ENCODE data around the gene CD22.

The CD22 gene

DNA sequence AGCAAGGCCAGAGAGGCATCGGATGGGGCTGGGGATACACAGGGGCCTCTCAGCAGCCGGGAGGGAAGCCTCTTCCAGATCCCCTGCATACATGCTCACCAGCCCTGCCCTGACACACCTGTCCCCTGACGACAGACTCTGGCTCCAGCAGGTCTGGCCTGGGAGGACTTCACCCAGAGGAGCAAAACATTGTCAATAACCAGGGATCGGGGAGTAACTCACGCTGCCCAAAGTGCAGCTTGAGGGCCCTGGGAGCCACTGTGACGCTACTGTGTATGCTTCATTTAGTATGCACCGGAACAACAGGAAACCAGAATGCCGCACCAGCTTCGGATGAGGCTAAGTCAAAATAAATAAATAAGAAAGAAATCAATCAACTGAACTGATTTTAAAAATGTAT is 12.4 kb upstream of the CD22 start:
- TF ChIP-seq, protein P1, sequence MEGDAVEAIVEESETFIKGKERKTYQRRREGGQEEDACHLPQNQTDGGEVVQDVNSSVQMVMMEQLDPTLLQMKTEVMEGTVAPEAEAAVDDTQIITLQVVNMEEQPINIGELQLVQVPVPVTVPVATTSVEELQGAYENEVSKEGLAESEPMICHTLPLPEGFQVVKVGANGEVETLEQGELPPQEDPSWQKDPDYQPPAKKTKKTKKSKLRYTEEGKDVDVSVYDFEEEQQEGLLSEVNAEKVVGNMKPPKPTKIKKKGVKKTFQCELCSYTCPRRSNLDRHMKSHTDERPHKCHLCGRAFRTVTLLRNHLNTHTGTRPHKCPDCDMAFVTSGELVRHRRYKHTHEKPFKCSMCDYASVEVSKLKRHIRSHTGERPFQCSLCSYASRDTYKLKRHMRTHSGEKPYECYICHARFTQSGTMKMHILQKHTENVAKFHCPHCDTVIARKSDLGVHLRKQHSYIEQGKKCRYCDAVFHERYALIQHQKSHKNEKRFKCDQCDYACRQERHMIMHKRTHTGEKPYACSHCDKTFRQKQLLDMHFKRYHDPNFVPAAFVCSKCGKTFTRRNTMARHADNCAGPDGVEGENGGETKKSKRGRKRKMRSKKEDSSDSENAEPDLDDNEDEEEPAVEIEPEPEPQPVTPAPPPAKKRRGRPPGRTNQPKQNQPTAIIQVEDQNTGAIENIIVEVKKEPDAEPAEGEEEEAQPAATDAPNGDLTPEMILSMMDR (IDR thresholded peaks at IDR 0.05; ENCODE audit: low read depth, low read length) = no peak
- no peak for DNase-seq (ENCODE audit: extremely low read depth, low read depth)

DNA sequence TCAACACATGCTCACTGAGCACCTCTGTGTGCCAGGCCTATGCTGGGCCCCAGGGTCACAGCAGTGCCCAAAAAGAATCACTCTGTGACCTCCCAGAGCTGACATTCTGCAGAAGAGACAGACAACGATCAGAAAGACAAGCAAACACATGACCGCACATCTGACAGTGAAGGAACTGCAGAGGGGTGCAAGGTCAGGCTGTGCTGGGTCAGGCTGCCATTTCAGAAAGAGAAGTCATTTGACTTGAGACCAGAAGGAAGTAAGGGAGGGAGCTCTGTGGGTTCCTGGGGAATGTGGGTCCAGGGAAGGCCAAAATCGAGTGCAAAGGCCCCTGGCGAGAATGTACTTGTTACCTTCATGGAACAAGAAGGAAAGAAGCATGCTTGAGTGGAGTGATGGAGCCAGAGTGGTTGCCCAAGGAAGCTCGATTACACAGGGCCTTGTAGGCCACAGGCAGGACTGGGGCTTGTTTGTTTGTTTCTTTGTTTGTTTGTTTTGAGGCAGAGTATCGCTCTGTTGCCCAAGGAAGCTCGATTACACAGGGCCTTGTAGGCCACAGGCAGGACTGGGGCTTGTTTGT is 11.4 kb upstream of the CD22 start:
- TF ChIP-seq, protein P1 (IDR thresholded peaks at IDR 0.05; ENCODE audit: low read depth, low read length) = no peak
- DNase-seq (ENCODE audit: extremely low read depth, low read depth) = no peak

- TF ChIP-seq, protein P1 (IDR thresholded peaks at IDR 0.05; ENCODE audit: low read depth, low read length) = no peak
- peak; percentile 20 for DNase-seq (ENCODE audit: extremely low read depth, low read depth)
These were observed 10.1 kb upstream of the CD22 start for GRCh38 chr19:35318679-35319448.

DNA sequence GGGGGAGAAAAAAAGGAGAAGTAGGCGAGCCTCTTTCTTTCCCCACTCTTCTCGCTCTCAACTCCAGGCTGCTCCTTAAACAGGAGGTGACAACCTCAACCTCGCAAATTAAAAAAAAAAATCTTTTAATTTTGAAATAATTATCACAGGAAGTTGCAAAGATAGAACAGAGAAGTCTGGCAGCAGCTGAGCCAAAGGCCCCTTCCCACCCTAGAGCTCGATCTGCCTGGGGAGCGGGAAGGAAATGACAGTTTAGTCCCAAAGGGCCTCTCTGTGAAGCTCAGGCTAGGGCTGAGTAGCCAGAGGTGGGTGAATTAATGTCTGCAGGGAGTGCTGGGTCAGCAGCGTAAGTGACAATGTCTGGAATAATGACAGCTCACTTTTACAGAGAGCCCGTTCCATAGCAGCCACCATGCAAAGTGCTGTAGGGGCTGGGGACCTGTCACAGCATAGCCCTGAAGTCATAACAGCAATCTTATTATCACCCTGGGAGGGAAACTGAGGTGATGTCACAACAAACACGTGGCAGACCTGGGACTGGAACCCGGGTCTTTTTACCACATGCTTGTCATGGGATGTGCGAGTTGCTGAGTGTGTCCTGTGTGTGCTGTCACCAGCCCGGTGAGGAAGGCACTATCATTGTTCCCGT is 8.8 kb upstream of the CD22 start:
- no peak for DNase-seq (ENCODE audit: extremely low read depth, low read depth)
- TF ChIP-seq, protein P1 (IDR thresholded peaks at IDR 0.05; ENCODE audit: low read depth, low read length) = no peak

GRCh38 chr19:35321291-35321690 is 7.7 kb upstream of the CD22 start:
- no peak for DNase-seq (ENCODE audit: extremely low read depth, low read depth)
- TF ChIP-seq, protein P1 (IDR thresholded peaks at IDR 0.05; ENCODE audit: low read depth, low read length) = no peak

DNA sequence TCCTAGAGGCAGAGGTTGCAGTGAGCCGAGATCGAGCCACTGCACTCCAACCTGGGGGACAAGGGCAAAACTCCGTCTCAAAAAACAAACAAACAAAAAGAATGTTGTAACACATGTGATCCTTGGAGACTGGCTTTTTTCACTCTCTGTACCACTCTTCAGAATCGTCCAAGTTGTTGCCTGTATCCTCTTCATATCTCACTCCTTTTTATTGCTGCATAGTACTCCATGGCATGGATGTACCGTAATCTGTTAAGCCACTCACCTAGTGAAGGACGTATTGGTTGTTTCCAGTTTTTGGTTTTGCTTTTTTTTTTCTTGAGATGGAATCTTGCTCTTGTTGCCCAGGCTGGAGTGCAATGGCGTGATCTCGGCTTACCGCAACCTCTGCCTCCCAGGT is 7.0 kb upstream of the CD22 start:
- no peak for DNase-seq (ENCODE audit: extremely low read depth, low read depth)
- TF ChIP-seq, protein P1 (IDR thresholded peaks at IDR 0.05; ENCODE audit: low read depth, low read length) = no peak

- DNase-seq (ENCODE audit: extremely low read depth, low read depth) = no peak
- TF ChIP-seq, protein P1 (IDR thresholded peaks at IDR 0.05; ENCODE audit: low read depth, low read length) = no peak
These were observed 1.3 kb upstream of the CD22 start for GRCh38 chr19:35327642-35328041.
